PFSK-1 (cell line): Measurements from ENCODE around the gene KIF7.

ENCODE experiments used
- REST ChIP-seq, 2 experiments: IDR thresholded peaks; 2 replicates each; pipeline versions ENCODE4 v1.6.1 to v1.8.0; 2011 to 2012; ENCODE audit warnings: low read depth in 2 of 2, low read length in 2 of 2, control low read depth in 1 of 2, inconsistent platforms in 1 of 2, mild to moderate bottlenecking in 1 of 2, moderate library complexity in 1 of 2; ENCODE audit not compliant: insufficient read depth in 1 of 2
- SIN3A ChIP-seq: IDR thresholded peaks from 2 replicates; pipeline ENCODE4 v1.6.1; 2012; ENCODE audit warnings: mild to moderate bottlenecking, low read length, moderate library complexity, borderline replicate concordance; ENCODE audit not compliant: insufficient read depth

- no peak for TF ChIP-seq REST (IDR thresholded peaks at IDR 0.05; ENCODE audit: insufficient read depth in 1 of 2, low read depth in 2 of 2, low read length in 2 of 2)
- no peak for TF ChIP-seq SIN3A
Observed at GRCh38 chr15:89695198-89695597, 39.9 kb upstream of the KIF7 start.
